Stimulated activated naive CD4-positive, alpha-beta T cell treated with Interleukin-2 at 50 U/mL for 16 hours (primary cell): ENCODE results near the gene PZP.

ENCODE experiments used
- DNase-seq: peaks from one replicate; lab custom pipeline; 2025; lab: John Stamatoyannopoulos, UW

PZP gene

DNA sequence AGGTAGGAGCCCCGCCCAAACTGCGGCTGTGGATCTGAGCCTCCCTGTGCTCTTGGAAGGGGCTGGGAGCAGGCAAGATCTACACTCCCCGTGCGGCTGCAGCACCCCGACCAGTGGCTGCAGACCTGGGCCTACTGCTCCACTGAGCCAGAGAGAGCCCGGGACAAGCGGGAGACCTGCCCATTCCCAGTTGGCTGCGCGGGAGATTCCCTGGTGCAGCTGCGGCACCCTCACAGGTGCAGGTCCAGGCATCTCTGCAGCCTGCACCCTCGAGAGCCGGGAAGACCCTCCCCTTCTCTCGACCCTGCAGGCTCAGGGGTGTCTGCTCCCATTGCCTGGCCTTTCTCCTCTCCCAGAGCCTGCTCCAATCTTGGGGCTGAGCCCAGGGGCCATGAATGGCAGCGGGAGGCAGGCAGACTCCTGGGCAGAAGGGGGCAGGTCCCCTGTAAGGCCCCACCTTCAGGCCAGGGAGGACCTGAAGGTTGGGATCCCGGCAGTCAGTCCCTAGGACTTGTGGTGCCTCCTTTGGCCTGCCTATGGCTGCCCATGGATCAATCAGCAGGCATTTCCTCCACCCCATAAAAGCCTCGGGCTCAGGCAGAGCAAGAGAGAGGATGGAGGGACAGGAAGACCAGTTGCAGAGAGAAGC lies 83.7 kb downstream of the PZP start:
- no peak for DNase-seq

DNA sequence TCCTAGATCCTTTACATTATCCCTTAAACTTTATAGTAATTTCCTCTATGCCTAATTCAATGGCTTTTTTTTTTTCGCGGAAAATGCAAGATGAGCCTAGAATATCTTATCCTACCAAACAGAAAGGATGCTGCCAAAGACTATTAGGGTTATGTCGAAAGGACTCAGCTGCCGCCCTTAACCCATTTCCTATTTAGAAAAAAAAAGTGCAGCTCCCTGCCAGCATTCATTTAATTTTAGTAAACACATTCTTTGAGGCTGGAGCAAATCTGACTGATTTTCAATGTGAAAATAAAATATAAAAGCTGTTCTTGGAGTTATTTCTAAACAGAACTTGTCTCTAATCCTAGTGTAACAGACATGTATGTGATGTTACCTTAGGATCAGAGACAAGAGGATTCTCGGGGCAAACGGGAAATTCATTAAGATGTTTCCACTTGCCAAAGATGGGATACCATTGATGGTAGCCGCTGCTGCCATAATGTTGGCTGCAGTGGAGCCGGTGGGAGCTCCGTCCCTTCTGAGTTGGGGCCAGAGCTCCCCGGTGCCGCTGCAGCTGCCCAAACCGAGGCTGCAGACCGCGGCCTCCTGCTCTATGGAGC lies 84.3 kb downstream of the PZP start:
- no peak for DNase-seq

DNA sequence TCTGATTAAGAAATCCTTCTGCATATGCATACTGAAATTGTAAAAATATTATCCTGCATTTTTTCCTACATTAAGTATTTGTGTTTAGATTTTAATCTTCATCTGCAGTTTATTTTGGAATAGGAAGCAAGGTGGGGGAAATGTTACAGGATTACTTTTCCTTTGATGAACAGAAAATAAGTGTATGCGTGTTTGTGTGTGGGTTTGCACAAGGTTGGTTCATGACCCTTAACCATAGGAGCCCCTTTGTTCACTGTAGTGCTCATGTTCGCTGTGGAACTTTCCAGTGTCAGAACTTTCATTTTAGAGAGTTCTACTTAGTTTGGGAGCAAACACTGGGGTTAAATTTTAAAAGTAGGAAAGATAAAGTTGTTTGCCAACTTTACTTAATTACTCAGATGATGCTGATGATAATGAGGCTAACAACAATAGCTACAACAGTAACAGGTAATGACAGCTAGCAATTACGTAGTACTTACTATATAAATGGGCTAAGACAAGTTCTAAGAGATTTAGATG lies 86.0 kb downstream of the PZP start:
- DNase-seq, result no peak

DNA sequence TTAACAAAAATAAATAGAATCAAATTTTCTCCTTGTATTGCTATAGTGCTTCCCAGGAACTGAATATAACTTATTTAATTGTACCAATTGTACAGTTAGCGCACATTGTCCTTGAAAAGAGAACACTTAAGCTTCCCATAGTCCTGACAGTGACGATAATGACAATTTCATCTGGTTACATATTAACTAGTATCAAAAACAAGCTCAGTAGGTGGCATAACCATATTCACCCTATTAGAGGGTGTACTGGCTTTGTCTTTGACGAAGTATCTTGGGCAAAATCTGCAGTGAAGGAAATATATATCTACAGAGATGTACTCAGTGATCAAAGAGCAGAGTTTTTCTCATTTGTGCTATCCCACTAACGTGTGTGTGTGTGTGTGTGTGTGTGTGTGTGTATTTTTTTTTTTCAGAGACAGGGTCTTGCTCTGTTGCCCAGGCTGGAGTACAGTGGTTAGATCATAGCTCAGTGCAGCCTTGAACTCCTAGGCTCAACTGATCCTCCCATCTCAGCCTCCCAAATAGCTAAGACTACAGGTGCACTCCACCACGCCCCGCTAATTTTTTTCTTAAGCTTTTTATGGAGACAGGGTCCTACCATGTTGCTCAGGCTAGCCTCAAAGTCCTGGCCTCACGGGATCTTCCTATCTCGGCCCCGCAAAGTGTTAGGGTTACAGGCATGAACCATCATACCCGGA lies 87.6 kb downstream of the PZP start:
- DNase-seq, result no peak

DNA sequence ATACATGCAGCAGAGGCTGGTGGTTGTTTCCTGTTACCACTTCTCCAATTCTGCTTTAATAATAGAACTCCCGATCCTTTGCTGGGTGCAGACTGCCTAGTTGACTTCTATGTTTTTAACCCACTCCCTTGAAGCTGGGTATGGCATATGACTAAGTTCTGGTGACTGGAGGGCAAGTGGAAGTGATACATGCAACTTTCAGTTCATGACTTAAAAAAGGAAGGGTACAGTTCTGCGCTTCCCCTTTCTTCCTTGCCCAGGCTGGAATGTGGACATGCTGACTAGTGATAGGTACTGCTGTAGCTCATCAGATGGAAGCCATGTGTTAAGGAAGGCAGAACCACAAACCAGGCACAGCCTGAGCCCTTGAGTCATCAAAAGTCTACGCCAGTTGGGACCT lies 90.0 kb downstream of the PZP start:
- no peak for DNase-seq

DNA sequence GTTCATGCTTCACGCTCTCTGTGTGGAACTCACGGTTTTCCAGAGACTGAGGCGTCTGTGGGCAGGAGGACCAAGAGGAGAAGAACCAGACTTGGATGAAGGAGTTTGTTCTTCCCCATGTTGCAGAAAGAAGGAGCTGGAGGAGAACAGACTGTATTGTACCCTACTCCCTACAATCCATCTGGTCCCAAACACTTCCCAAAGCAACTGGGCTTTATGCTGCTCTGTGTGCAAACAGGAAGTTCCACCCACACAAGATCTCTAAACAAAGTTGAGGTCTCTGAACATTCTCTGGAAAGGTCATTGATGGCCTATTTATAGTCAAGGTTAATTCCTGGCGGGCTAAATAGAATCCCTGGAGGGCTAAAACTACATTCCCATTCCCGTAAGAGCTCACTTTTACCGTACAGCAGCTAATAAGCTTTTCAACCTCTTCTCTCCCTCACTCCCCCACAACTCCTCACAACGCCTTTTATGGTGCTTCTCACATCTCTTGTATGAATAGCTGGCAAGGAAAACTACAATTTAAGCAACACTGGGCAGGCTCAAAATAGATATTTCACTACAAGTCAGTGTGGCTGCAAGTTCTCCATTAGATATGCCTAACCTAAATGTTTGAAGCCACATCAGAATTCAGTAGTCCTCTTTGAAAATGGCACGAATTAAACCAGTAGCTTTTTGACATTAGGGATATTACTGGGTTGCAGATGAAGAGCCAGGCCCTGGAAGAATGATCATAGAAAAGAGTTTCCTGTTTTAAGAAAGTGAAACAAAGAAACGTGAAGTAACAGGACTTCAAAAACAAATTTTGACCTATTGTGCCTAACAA lies 92.2 kb downstream of the PZP start, which contains the start of gene A2M:
Gene A2M (minus strand): TSS at position 189 of the 829 bp plus-strand sequence. CDS start 70 bp downstream, at position 119.
- DNase-seq, result no peak

DNA sequence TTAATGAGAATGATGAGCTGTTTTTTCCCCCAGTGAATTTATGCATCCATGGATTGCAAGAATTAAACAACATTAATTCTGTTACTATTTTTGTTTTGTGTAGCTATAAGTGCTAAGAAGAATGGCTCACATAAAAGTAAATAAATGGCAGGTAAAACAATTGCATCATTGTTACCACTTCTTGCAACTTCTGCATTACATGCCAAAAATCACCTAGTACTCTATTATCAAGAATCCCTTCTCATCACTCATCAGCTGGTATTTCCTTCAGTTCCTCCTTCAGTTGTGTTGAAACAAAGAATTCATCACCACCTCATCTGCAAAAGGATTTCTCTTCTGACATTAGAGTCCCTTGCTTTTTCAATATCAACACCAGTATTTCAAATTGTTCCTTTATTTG lies 93.2 kb downstream of the PZP start:
- DNase-seq, result no peak

DNA sequence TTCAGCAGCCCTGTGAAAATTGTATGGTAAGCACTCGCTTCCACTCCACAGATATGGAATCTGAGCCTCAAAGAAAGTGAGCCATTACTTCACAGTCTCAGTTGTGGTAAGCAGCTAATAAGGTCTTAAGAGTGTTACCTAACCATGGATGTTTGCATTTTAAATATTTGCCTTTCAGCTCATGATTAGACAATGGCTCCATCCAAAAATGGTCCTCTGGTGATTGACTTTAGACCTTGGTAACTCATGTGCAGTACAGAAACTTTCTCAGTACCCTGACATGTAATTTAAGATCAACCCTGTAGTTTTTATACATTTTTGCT lies 94.2 kb downstream of the PZP start:
- no peak for DNase-seq

DNA sequence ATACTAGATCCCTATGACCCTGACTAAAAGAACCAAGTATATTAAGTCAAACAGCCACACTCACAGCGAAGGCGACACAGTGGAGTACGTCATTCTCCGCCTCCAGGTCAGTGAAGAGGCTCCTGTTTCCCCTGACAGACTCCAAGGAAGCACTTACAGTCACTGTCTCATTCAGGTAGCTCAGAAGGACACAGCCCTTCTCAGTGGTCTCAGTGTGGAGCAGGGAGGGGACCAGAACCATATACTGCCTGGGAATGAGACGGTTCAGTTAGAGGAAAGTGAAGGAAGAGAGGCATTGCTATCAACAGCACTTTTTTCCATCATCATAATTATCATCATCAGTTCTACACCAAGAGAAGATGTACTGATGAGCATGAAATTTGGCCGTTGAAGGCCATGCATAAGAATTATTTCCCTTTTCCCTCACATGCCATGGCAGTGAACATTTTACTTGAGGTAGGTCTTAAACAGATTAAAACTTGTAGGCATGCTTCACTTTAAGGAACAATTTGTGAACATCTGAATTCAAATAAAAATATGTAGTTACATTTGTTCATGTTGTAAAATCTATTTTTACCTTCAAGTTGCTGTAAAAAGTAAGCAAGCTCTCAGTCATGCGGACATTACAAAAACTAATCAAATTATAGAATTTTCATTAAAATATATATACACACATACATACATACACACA lies 94.8 kb downstream of the PZP start:
- DNase-seq, result no peak

DNA sequence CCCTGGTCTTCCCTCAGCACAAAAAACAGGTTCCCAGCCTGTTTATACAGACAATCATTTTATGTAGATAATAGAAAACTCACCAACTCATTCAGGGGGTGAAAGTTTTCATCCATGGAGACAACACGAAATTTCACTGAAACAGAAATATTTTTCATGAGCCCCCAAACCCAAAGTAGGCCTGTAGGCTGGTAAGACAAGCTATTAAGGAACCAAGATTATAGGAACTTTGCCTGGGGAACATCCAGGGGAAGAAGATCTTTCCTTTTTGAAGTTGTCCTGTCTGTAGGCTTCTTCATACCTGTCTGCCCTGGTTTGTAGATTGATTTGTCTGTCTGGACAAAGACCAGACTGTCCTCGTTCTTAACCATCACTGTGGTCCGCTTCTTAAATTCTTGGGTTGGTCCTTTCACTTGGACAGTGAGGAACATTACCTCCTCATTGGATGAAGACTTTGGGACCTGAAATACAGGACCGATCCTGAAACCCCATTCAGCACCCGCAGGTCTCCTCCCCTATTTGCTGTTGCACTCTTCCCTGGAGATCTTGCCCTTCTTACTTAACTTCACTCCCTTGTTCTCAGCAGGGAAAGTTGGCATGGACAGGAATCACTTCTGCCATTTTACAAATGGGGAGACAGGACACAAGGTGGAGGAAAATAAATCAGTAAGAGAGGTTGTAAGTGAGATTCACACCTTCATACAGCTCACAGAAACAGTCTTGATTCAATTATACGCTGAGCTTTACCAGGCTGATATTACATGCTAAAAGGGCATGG lies 95.9 kb downstream of the PZP start:
- no peak for DNase-seq

DNA sequence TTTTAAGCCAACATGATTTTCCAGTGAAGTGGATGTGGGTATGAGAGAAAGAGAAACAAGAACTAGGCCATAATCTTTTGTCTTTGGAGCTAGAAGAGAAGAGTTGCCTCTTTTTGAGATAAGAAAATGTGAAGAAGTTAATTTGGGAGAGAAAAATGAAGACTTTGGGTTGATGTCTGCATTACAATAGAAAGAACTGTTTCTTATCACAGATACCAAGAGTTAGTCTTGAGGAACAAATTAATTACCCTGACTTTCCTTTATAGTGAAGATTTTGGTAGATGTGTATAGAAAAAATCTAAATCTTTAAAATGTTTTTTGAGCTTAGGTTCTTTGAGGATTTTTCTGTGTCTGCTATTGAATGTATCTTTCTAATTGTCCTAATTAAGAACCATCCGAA lies 96.7 kb downstream of the PZP start:
- DNase-seq, result no peak

DNA sequence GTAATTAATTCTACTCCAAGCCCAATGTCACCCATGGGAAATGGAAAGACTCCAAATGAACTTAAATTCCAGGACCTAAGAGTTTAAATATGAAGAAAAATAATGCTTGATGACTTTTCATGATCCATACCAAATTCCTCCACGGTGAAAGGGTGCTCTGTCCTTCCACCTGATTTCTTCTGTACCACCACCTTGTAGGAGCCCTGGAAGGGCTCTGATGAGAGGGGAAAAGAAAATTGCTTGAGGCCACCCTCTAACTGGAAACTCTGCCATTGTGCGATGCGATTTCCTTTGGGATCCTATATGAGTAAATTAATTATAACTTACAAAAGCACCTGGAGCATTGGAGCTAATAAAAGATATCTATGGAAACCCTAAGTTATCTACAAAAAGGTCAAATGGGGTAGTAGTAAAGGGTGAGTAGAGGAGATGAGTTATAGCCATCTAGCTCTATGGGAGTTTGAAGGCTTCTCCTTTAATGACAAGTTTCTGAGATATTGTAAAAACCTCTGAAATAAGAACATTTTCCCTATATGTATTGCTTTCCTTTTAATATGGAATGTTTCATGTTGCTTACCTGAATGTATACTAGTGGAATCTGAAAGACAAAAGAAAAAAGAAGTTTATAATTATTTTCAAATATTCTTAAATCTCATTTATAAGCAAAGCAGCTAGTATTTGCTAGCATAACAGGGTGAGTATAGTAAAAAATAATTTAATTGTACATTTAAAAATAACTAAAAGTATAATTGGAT lies 98.3 kb downstream of the PZP start:
- no peak for DNase-seq

DNA sequence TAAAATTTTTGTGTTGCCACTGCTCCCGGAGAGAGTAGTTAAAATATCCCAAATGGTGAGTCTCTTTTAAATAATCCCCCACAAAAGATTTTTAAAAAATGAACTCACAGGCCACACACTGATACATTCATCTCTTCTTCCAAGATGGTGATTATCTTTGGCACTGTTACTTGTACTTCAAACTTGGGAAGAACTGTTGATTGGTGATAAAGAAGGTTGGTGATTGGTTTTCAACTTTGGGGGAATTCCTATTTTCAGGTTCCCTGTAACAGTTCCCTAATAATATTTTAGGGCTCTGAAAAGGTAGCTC lies 99.0 kb downstream of the PZP start:
- DNase-seq, result no peak

DNA sequence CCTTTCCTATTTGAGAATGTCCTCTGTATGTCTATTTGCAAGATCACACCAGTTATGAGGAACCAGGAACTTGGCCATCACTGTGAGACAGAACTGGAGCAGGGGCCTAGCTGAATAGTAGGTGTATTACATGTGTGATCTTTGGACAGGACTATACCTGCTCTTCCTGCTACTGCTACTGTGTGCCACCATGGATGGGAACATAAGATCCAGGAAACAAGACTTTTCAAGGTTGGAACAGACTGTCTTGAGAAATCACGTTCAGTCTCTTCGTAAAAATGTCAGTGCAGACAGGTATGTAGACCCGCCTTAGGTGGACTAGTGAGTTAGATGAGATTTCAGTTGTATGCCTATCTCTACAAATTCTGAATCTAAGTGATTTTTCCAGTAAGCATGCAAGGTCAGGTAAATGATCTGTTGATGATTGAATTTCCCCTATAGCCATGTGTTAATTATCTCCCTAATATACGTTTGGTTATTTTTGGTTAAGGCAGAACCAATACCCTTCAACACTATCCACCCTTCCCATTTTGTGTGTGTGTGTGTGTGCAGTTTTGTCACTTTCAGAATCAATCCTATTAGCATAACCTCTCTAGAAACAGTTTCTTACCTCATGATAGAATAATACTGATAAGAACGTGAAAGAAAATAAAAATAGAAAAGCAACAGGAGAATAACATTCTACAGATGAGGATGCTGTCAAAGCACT lies 99.5 kb downstream of the PZP start:
- no peak for DNase-seq

DNA sequence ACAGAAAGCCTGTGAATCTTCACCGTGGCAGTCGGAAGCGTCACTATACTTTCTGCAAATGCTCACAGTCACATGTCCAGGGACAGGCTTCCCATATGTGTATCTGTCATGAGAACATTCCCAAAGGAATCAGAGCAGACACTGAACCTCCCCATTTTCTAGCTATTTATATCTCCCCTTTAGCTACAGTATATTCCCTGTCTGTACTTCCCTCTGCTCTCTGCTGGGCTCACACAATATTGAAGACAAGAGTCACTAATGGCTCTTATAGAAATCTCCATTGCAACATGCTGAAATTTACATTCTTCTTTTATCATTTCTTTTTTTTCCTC lies 100.7 kb downstream of the PZP start:
- no peak for DNase-seq

DNA sequence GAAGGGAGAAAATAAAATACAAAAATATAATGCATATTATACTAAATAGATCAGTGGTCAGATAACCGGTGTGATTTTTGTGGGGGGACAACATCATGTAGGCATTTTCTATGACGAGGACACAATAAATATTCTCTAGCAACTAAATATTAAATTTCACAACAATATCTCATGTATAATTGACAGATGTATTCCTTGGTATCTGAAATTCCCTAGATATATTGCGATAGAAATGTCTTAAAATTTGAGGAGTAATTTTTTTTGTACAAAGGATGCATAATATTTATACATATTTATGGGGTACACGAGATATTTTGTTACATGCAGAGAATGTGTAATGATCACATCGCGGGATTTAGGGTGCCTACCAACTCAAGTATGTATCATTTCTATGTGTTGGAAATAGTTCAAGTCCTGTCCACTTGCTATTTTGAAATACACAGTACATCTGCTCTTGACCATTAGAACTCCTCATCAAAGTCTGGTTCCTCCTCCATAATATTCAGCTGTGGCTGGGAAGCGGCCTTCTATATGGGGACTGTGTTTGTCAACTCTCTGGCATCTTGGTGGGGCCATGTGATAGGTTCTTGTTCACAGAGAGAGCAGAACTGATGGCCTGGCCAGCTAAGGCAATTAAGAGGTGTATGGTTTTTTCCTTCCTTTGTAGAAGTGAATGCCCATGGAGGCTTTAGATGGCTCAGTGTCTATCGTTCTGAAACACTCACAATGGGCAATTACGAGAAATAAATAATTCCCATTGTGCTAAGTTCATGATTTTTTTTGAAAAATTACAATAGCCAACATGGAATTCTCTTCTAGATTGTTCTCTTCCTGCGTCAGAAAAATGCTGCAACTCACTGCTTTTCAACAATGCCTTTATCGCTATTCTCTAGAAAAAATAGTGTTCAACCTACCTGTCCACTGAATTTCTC lies 101.3 kb downstream of the PZP start:
- no peak for DNase-seq

DNA sequence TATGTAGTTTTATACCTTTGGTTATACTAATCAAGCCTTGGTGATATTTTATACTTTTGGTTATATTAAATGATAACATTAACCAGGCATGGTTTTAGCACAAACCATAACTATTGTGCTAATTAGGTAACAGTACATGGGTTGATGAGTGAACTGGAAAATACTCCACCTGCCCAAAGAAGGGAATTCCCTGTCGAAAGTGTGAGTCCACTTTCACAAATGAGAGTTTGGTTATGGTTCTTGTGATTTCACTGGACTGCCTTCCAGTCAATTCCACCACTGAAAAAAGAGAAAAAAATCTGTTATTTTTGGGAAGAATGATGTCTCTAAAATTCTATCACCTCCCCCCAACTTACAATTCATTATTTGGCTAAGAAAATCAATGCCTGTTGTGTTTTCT lies 102.1 kb downstream of the PZP start:
- no peak for DNase-seq

DNA sequence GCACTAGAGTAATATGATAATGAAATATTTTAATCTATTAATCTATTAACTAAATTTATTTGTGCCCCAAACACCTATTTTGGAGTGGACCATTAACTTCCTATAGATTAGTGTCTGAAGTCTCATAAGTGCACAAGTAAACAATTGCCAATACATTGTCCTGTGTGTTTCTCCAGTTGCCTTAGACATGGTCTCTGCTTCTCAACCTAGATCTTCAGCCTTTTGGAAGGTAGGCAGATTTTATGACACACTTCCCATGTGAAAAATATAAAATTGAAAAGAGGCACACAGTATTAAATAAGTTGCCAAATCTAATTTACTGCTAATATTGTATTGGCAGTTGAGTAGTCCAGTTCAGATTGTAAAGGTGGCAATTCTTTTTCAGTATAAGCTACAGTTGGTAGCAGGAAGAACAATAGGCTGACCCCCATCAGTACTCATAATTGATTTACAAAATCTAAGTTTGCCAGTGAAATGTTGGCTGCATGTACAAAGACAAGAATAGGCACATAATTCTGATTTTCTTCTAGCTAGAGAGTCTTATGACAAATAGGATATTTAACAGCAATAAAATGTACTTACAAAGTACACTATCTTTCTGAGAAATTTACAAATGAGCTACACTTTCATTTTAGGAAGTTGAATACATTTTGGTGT lies 103.3 kb downstream of the PZP start:
- DNase-seq, result no peak
